Epithelial cell of esophagus (primary cell): ENCODE measurements around the gene ZNF74.

Source experiments
- DNase-seq: peaks from one replicate; pipeline ENCODE4 v3.0.0; 2010; ENCODE audit warnings: low read depth
- H3K4me3 ChIP-seq: 2 replicates; pipeline ENCODE4 v1.5.1; 2011; ENCODE audit warnings: mild to moderate bottlenecking, low read length, control low read depth
- CTCF ChIP-seq: IDR thresholded peaks from 2 replicates; pipeline ENCODE4 v1.5.1; 2011; ENCODE audit warnings: low read depth, mild to moderate bottlenecking, low read length, control low read depth, inconsistent platforms; ENCODE audit not compliant: insufficient read depth; ENCODE audit errors: missing control alignments

Gene ZNF74

GRCh38 chr22:20392983-20393704, 807 bp upstream of the ZNF74 start:
- no peak for TF ChIP-seq CTCF
- no peak for DNase-seq
- H3K4me3 ChIP-seq, result peak overlapping the region; percentile 77

- H3K4me3 ChIP-seq, result peak overlapping the region; percentile 77
- no peak for TF ChIP-seq CTCF
- DNase-seq, result no peak
Observed at GRCh38 chr22:20395181-20395906, 1.4 kb downstream of the ZNF74 start.

- H3K4me3 ChIP-seq, result no peak overlapping the region
- TF ChIP-seq CTCF, result no peak
- DNase-seq, result no peak
Observed at GRCh38 chr22:20395907-20396287, 1.9 kb downstream of the ZNF74 start.

- no peak for DNase-seq
- H3K4me3 ChIP-seq, result no peak overlapping the region
- no peak for TF ChIP-seq CTCF
Observed at GRCh38 chr22:20396639-20397038, 2.7 kb downstream of the ZNF74 start.

- DNase-seq, result no peak
- TF ChIP-seq CTCF, result no peak
- no peak overlapping the region for H3K4me3 ChIP-seq
Observed at GRCh38 chr22:20397498-20397897, 3.5 kb downstream of the ZNF74 start.

- no peak overlapping the region for H3K4me3 ChIP-seq
- no peak for DNase-seq
- TF ChIP-seq CTCF, result no peak
Observed at GRCh38 chr22:20398420-20398819, 4.5 kb downstream of the ZNF74 start.
